H1 (cell line): Measurements from ENCODE around the gene FAM184B. TPM values are rescaled to one million over a fixed set of nuclear protein-coding genes. Genes with fewer than 3 reads are reported as not detected.

Source experiments
- CTCF ChIA-PET: fragments of 300-600 bp; sonication (Branson Sonifier 250); formaldehyde crosslinking; loops from one replicate; lab custom pipeline; 2021; ENCODE audit not compliant: partially characterized antibody; lab: Charles Lee
- POLR2A ChIA-PET: fragments of 300-600 bp; sonication (Branson Sonifier 250); formaldehyde crosslinking; loops from one replicate; lab custom pipeline; 2021; ENCODE audit warnings: inconsistent platforms; ENCODE audit not compliant: partially characterized antibody; lab: Charles Lee
- DNase-seq, 2 experiments: peaks; one replicate each; pipeline versions ENCODE4 v3.0.0 to v3.0.0-alpha.2; 2010 to 2022; ENCODE audit warnings: low spot score in 2 of 2, low read depth in 1 of 2, mixed read lengths in 1 of 2
- FAIRE-seq: peaks from 2 replicates; lab custom pipeline; 2011; peaks lifted over from hg19 to GRCh38; lab: Jason Lieb, UNC
- H2AFZ ChIP-seq: 2 replicates; pipeline ENCODE4 v1.8.1; 2012; ENCODE audit warnings: low read length, inconsistent platforms
- H2AK5ac ChIP-seq: 2 replicates; pipeline ENCODE4 v1.6.1; 2013; ENCODE audit warnings: low read depth, low read length
- H2BK120ac ChIP-seq: replicated peaks from 2 replicates; pipeline ENCODE3; 2013; ENCODE audit warnings: low read depth, low read length, inconsistent platforms
- H2BK12ac ChIP-seq: 2 replicates; pipeline ENCODE4 v1.6.1; 2013; ENCODE audit warnings: low read depth, low read length
- H2BK15ac ChIP-seq: 2 replicates; pipeline ENCODE4 v1.6.1; 2013; ENCODE audit warnings: low read length
- H2BK20ac ChIP-seq: 2 replicates; pipeline ENCODE4 v1.6.1; 2013; ENCODE audit warnings: low read length
- H2BK5ac ChIP-seq: 2 replicates; pipeline ENCODE4 v1.6.1; 2013; ENCODE audit warnings: low read depth, low read length
- H3K14ac ChIP-seq: 2 replicates; pipeline ENCODE4 v1.6.1; 2013; ENCODE audit warnings: inconsistent platforms; ENCODE audit not compliant: insufficient read length
- H3K18ac ChIP-seq: 2 replicates; pipeline ENCODE4 v1.6.1; 2013; ENCODE audit warnings: low read length; ENCODE audit errors: extremely low read depth
- H3K23ac ChIP-seq: 2 replicates; pipeline ENCODE4 v1.6.1; 2013; ENCODE audit warnings: inconsistent platforms; ENCODE audit not compliant: insufficient read length
- H3K23me2 ChIP-seq: 2 replicates; pipeline ENCODE4 v1.6.1; 2013; ENCODE audit warnings: low read depth, low read length
- H3K27ac ChIP-seq: 2 replicates; pipeline ENCODE4 v1.6.1; 2011; ENCODE audit warnings: low read depth, low read length, inconsistent platforms
- H3K27me3 ChIP-seq, 4 experiments: replicated peaks in 1 of 4; 1 replicate in 1 of 4; 2 replicates in 3 of 4; pipeline versions ENCODE4 v1.6.1 to v1.8.1; 2011 to 2013; ENCODE audit warnings: low read length in 3 of 4, mild to moderate bottlenecking in 3 of 4, inconsistent platforms in 2 of 4, mixed read lengths in 2 of 4, moderate library complexity in 1 of 4; ENCODE audit not compliant: control insufficient read depth in 3 of 4, insufficient read depth in 3 of 4; ENCODE audit errors: extremely low read depth in 1 of 4
- H3K36me3 ChIP-seq, 4 experiments: 2 replicates each; pipeline versions ENCODE4 v1.6.1 to v1.8.1; 2011 to 2013; ENCODE audit warnings: mild to moderate bottlenecking in 4 of 4, low read length in 3 of 4, moderate library complexity in 2 of 4, control low read depth in 1 of 4, inconsistent platforms in 1 of 4; ENCODE audit not compliant: insufficient read depth in 4 of 4, control insufficient read depth in 2 of 4
- H3K4ac ChIP-seq: replicated peaks from 2 replicates; pipeline ENCODE3; 2013; ENCODE audit warnings: low read length, low read depth, mixed read lengths, inconsistent platforms; ENCODE audit not compliant: insufficient read length
- H3K4me1 ChIP-seq, 4 experiments: replicated peaks in 1 of 4; 1 replicate in 1 of 4; 2 replicates in 3 of 4; pipeline versions ENCODE4 v1.6.1 to v1.8.1; 2011 to 2013; ENCODE audit warnings: low read length in 3 of 4, inconsistent platforms in 2 of 4, mixed read lengths in 1 of 4; ENCODE audit not compliant: insufficient read depth in 4 of 4, control insufficient read depth in 3 of 4
- H3K4me2 ChIP-seq, 2 experiments: 2 replicates each; pipeline versions ENCODE4 v1.6.1 to v1.8.1; 2011 to 2013; ENCODE audit warnings: low read depth in 2 of 2, low read length in 2 of 2, control low read depth in 1 of 2, inconsistent platforms in 1 of 2, mild to moderate bottlenecking in 1 of 2; ENCODE audit not compliant: insufficient read depth in 1 of 2
- H3K4me3 ChIP-seq, 4 experiments: fragments of 200-600, 300-600 bp in 1 of 4; sonication (generic), shearing (Covaris generic), sonication (Bioruptor Twin) in 1 of 4; 2 replicates each; pipeline versions ENCODE4 v1.5.1 to v1.8.1; 2011 to 2016; ENCODE audit warnings: low read length in 4 of 4, low read depth in 3 of 4, control low read depth in 2 of 4, inconsistent platforms in 2 of 4, mild to moderate bottlenecking in 2 of 4, mixed read lengths in 1 of 4, moderate library complexity in 1 of 4; ENCODE audit not compliant: insufficient read depth in 2 of 4; ENCODE audit errors: extremely low read depth in 1 of 4
- H3K56ac ChIP-seq: replicated peaks from 2 replicates; pipeline ENCODE3; 2013; ENCODE audit warnings: low read depth, mild to moderate bottlenecking, mixed read lengths, low read length, inconsistent platforms; ENCODE audit not compliant: insufficient read length
- H3K79me1 ChIP-seq: 2 replicates; pipeline ENCODE4 v1.6.1; 2013; ENCODE audit warnings: low read depth, low read length, control low read depth
- H3K79me2 ChIP-seq, 2 experiments: 2 replicates each; pipeline versions ENCODE4 v1.6.1 to v1.8.1; 2012 to 2013; ENCODE audit warnings: low read length in 2 of 2, mild to moderate bottlenecking in 2 of 2, inconsistent platforms in 1 of 2; ENCODE audit not compliant: insufficient read depth in 2 of 2, control insufficient read depth in 1 of 2
- H3K9ac ChIP-seq, 4 experiments: replicated peaks in 1 of 4; 1 replicate in 1 of 4; 2 replicates in 3 of 4; pipeline versions ENCODE4 v1.6.1 to v1.8.1; 2011 to 2013; ENCODE audit warnings: low read depth in 3 of 4, low read length in 3 of 4, control low read depth in 2 of 4, mild to moderate bottlenecking in 2 of 4, moderate library complexity in 2 of 4, inconsistent platforms in 1 of 4; ENCODE audit errors: extremely low read depth in 1 of 4
- H3K9me3 ChIP-seq, 2 experiments: 2 replicates each; pipeline versions ENCODE4 v1.6.1 to v1.8.1; 2012 to 2013; ENCODE audit warnings: mild to moderate bottlenecking in 2 of 2, moderate library complexity in 2 of 2, control low read depth in 1 of 2, inconsistent platforms in 1 of 2, low read depth in 1 of 2, low read length in 1 of 2, mixed read lengths in 1 of 2; ENCODE audit not compliant: insufficient read depth in 2 of 2
- H4K20me1 ChIP-seq, 2 experiments: replicated peaks in 1 of 2; 2 replicates each; pipeline versions ENCODE3 to v1.8.1; 2011 to 2013; ENCODE audit warnings: inconsistent platforms in 2 of 2, low read length in 2 of 2, mild to moderate bottlenecking in 1 of 2; ENCODE audit not compliant: insufficient read depth in 2 of 2, control insufficient read depth in 1 of 2
- H4K5ac ChIP-seq: 2 replicates; pipeline ENCODE4 v1.6.1; 2013; ENCODE audit warnings: low read length, low read depth, mixed read lengths, inconsistent platforms; ENCODE audit not compliant: insufficient read length
- H4K8ac ChIP-seq: 2 replicates; pipeline ENCODE4 v1.8.0; 2013; ENCODE audit warnings: mild to moderate bottlenecking, moderate library complexity, low read length, inconsistent platforms; ENCODE audit not compliant: insufficient read depth; ENCODE audit errors: extremely low read depth
- H4K91ac ChIP-seq: replicated peaks from 2 replicates; pipeline ENCODE3; 2013; ENCODE audit warnings: low read length, mixed read lengths, inconsistent platforms; ENCODE audit not compliant: insufficient read length
- CREB1 ChIP-seq: IDR thresholded peaks from 2 replicates; pipeline ENCODE4 v1.6.1; 2012; ENCODE audit warnings: inconsistent platforms
- CTBP2 ChIP-seq: IDR thresholded peaks from 2 replicates; pipeline ENCODE4 v1.7.0; 2011; ENCODE audit warnings: borderline replicate concordance, mild to moderate bottlenecking, moderate library complexity, mixed read lengths, low read length; ENCODE audit not compliant: insufficient read depth, insufficient read length
- CTCF ChIP-seq, 3 experiments: IDR thresholded peaks; 1 replicate in 2 of 3; 2 replicates in 1 of 3; pipeline versions ENCODE4 v1.5.1 to v1.6.1; 2011; ENCODE audit warnings: low read length in 3 of 3, mild to moderate bottlenecking in 3 of 3, inconsistent platforms in 2 of 3, low read depth in 1 of 3, moderate library complexity in 1 of 3; ENCODE audit not compliant: insufficient read depth in 1 of 3; ENCODE audit errors: control extremely low read depth in 1 of 3
- POLR2A ChIP-seq, 2 experiments: IDR thresholded peaks; 1 replicate in 1 of 2; 2 replicates in 1 of 2; pipeline ENCODE4 v1.6.1; 2011; ENCODE audit warnings: low read depth in 2 of 2, low read length in 2 of 2, mild to moderate bottlenecking in 2 of 2; ENCODE audit errors: control extremely low read depth in 1 of 2
- RAD21 ChIP-seq, 2 experiments: IDR thresholded peaks in 1 of 2; conservative IDR thresholded peaks in 1 of 2; 2 replicates each; pipeline ENCODE4 v1.6.1; 2011; ENCODE audit warnings: low read depth in 2 of 2, low read length in 2 of 2, improper control_type of control experiment in 1 of 2, inconsistent platforms in 1 of 2, mild to moderate bottlenecking in 1 of 2, moderate library complexity in 1 of 2
- RXRA ChIP-seq: IDR thresholded peaks from 2 replicates; pipeline ENCODE4 v1.6.1; 2011; ENCODE audit warnings: low read depth, mild to moderate bottlenecking, low read length, moderate library complexity; ENCODE audit not compliant: insufficient read depth
- TAF1 ChIP-seq: IDR thresholded peaks from 2 replicates; pipeline ENCODE4 v1.6.1; 2011; ENCODE audit warnings: mild to moderate bottlenecking, low read depth, low read length
- YY1 ChIP-seq: IDR thresholded peaks from 2 replicates; pipeline ENCODE4 v1.6.1; 2011; ENCODE audit warnings: low read depth, mild to moderate bottlenecking, low read length
- WGBS, 2 experiments: shearing (Covaris generic) in 1 of 2; methylation state at CpG; one replicate each; pipeline versions ENCODE4 v1.1.6 to v1.1.7; 2013 to 2015; ENCODE audit warnings: low lambda C conversion rate in 2 of 2, mixed read lengths in 2 of 2, inconsistent platforms in 1 of 2, low coverage in 1 of 2, missing lambda C conversion rate in 1 of 2; ENCODE audit not compliant: insufficient replicate concordance in 2 of 2, insufficient coverage in 1 of 2, insufficient read length in 1 of 2; ENCODE audit errors: extremely low coverage in 1 of 2, missing lambda C conversion rate in 1 of 2; 5-methylcytosine and 5-hydroxymethylcytosine counted together
- polyA plus RNA-seq, 7 experiments: library from polyadenylated mRNA; depleted of rRNA in 3 of 7; stranded (reverse) in 5 of 7; unstranded in 2 of 7; fragments of >200 nt in 5 of 7; fragments of 200-250 nt in 2 of 7; gene quantifications; 1 replicate in 5 of 7; 2 replicates in 1 of 7; 4 replicates in 1 of 7; pipeline versions ENCODE4 v1.2.1 to v1.2.3, GENCODE V29; 2011 to 2013; ENCODE audit warnings: missing spikeins in 2 of 7, mixed read lengths in 2 of 7
- total RNA-seq: library from RNA; stranded (reverse); fragmentation: NEBNext Ultra II Directional; extraction: Animal tissue kit (Norgen Biotek cat#: 25700); gene quantifications from 2 replicates; pipeline ENCODE4 v1.2.1, GENCODE V29; 2021

The FAM184B gene
- total and polyA plus RNA-seq, 2 of the 8 experiments (the other 6 are each of a cell fraction or from before 2014, with no cell fraction given) = 0.05 to 0.39 TPM

- no peaks in the 10 kb centered on the region; the same call in 1 of the 2 replicates for H3K79me1 ChIP-seq
- FAIRE-seq = no peak
- peaks cover 0 to 1% of the 10 kb centered on the region in 2 experiments; a peak in 3 of 4 replicates for H3K9me3 ChIP-seq
- TF ChIP-seq POLR2A (IDR thresholded peaks at IDR 0.05; ENCODE audit: control extremely low read depth in 1 of 2, low read depth in 2 of 2, low read length in 2 of 2) (0 out of 3 replicates have a peak, but pooled peaks of 1 of the 2 experiments have one; percentile 2), CTBP2 (no peak), RAD21 (IDR thresholded peaks at IDR 0.05 in 1 of 2, conservative IDR thresholded peaks at IDR 0.05 in 1 of 2; ENCODE audit: low read depth in 2 of 2, low read length in 2 of 2) (peak; percentile 78 to 81), YY1 (peak; percentile 81), CTCF (IDR thresholded peaks at IDR 0.05; ENCODE audit: control extremely low read depth in 1 of 3, insufficient read depth in 1 of 3, low read depth in 1 of 3, low read length in 3 of 3) (peak; percentile 82 to 88 (median 88)), TAF1 (no peak), CREB1 (0 out of 2 replicates have a peak, but pooled peaks have one; percentile 16), RXRA (no peak)
- no peak overlapping the region for H3K4me3 ChIP-seq
- no peak overlapping the region for H3K4me2 ChIP-seq
- no peak overlapping the region for H3K9ac ChIP-seq
- peak; percentile 60 to 91 for DNase-seq
- H4K5ac ChIP-seq = no peak overlapping the region
- ChIA-PET POLR2A (interaction anchor here (0.5 to 2.5 kb wide), 6 partner anchors 9 to 59 kb away, joined by 3 to 7 read pairs (median 4); partner anchors contain the start of gene MED28), CTCF (interaction anchor here (0.6 to 4.6 kb wide), 17 partner anchors 9 to 375 kb away, joined by 3 to 22 read pairs (median 4); no protein-coding TSS in a partner anchor)
- H3K18ac ChIP-seq = no peak overlapping the region
- H3K4me1 ChIP-seq = 0 out of 7 replicates have a peak, but pooled peaks cover 0 to 3% (median 0%) of the 10 kb centered on the region in 4 experiments
- H3K27me3 ChIP-seq = no peaks in the 10 kb centered on the region
- 58% methylated on average over 31 of the region's 32 CpGs; no CpG with 5 or more reads in 1 of the 2 experiments for WGBS, 2 experiments
- H3K56ac ChIP-seq = no peak overlapping the region
- H2AK5ac ChIP-seq = no peak overlapping the region
- H4K8ac ChIP-seq = no peak overlapping the region
- H2BK20ac ChIP-seq = no peak overlapping the region
- no peak overlapping the region for H3K23ac ChIP-seq
- peaks cover 5 to 30% (median 18%) of the 10 kb centered on the region in 4 experiments; a peak in 6 of 8 replicates for H3K36me3 ChIP-seq
- H2BK15ac ChIP-seq = no peak overlapping the region
- no peaks in the 10 kb centered on the region for H3K79me2 ChIP-seq
- no peak overlapping the region for H3K4ac ChIP-seq
- no peak overlapping the region for H4K91ac ChIP-seq
- H2BK12ac ChIP-seq = no peak overlapping the region
- no peak overlapping the region for H2AFZ ChIP-seq
- H4K20me1 ChIP-seq = peaks cover 0 to 9% of the 10 kb centered on the region in 2 experiments
- no peak overlapping the region for H2BK120ac ChIP-seq
- no peak overlapping the region for H3K27ac ChIP-seq
- no peak overlapping the region for H2BK5ac ChIP-seq
- H3K23me2 ChIP-seq = no peaks in the 10 kb centered on the region
- no peak overlapping the region for H3K14ac ChIP-seq
Measured at GRCh38 chr4:17636696-17637622, 144.5 kb downstream of the FAM184B start.
